ENCODE measurements around the gene ERI3.
A peak's percentile ranks its signal among the peaks of the same experiment; 100 is the strongest.

Gene ERI3

DNA sequence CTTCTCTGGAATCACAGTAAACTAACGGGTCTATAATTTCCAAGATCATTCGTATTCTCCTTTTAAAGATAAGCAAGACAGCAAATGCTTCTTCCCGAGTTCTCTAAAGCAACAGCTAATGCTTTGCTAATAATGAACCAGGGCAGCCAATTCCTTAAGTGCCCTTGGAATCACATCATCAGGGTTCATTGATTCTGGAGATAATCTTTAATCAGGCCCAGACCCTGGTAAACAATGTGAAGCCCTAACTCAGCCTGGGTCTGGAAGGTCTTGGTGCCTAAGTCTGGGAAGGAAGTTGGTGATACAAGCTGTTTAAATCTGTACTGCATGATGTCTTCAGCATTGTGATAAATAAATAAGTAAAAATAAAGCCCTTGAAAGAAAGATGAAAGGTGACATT, 18.4 kb downstream of the ERI3 start:
- TF ChIP-seq GATA2 (IDR thresholded peaks at IDR 0.05; ENCODE audit: low read depth, low read length) = no peak
- no peak for TF ChIP-seq GATA3 (IDR thresholded peaks at IDR 0.05; ENCODE audit: low read depth, low read length)

DNA sequence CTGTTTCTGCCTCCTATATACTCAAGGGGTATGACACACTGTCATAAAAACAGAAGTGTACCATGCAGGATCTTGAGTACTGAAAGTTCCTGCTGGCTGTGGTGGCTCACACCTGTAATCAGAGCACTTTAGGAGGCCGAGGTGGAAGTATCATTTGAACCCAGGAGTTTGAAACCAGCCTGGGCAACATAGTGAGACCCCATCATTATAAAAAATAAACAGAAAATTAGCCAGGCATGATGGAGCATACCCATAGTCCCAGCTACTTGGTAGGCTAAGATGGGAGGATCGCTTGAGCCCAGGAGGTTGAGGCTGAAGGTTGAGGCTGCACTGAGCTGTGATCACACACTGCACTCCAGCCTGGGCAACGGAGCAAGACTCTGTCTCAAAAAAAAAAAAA, 20.1 kb downstream of the ERI3 start:
- TF ChIP-seq GATA3 (IDR thresholded peaks at IDR 0.05; ENCODE audit: low read depth, low read length) = no peak
- no peak for TF ChIP-seq GATA2 (IDR thresholded peaks at IDR 0.05; ENCODE audit: low read depth, low read length)

DNA sequence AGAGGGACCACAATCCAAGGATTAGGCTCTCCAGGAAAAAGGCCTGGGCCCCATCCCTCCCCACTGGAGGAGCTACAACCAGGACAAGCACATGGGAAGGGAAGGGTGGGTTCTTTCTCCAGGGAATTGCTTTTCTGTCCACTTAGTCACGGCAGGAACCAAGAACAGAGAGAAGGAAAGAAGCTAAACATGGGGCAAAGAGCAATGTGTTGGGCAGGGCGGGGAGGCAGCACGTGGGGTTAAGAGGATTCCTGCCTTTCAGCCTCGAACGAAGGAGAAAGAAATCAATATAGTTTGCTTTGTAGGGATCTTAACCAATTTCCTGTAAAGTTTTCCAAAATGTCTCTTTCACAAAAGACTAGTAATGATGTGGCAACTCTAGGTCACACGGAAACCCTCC, 21.7 kb downstream of the ERI3 start:
- TF ChIP-seq GATA3 (IDR thresholded peaks at IDR 0.05; ENCODE audit: low read depth, low read length) (no peak), GATA2 (IDR thresholded peaks at IDR 0.05; ENCODE audit: low read depth, low read length) (no peak)

DNA sequence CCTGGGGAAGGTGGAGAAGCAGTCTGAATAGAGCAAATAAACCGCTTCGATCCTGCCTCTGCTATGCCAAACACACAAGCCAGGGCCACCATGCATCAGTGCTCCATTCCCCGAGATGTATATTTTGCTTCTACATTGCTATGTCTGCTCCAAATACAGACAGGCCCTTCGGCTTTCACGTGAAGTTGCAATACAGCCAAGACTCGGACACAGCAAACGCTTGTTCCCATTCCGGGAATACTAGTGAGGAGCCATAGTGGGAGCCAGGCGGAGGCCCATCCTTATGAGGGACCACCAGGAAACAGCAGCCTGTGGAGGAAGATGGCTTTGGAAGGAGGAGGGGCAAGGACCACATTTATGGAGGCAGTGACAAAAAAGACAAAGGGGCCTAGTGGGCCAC, 22.6 kb downstream of the ERI3 start:
- TF ChIP-seq GATA3 (IDR thresholded peaks at IDR 0.05; ENCODE audit: low read depth, low read length) (no peak), GATA2 (IDR thresholded peaks at IDR 0.05; ENCODE audit: low read depth, low read length) (no peak)

DNA sequence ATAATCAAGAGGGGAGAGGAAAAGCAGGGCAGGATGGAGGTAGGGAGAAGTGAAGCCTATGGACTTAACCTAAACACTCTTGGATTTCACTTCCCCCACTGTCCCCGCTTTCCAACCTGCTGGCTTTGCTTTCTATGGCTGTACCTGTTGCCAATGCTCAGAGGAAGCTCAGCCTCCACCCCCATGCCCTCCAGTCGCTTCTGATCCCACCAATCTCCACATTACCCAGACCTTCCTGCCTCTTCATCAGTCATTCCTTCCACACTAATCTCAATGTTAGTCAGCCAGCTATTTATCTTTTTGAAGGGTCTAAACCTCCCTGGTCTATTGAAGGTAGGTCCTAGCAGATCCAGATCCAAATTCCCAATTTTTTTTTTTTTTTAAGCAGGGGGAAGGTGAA, 24.1 kb downstream of the ERI3 start:
- no peak for TF ChIP-seq GATA2 (IDR thresholded peaks at IDR 0.05; ENCODE audit: low read depth, low read length)
- no peak for TF ChIP-seq GATA3 (IDR thresholded peaks at IDR 0.05; ENCODE audit: low read depth, low read length)

DNA sequence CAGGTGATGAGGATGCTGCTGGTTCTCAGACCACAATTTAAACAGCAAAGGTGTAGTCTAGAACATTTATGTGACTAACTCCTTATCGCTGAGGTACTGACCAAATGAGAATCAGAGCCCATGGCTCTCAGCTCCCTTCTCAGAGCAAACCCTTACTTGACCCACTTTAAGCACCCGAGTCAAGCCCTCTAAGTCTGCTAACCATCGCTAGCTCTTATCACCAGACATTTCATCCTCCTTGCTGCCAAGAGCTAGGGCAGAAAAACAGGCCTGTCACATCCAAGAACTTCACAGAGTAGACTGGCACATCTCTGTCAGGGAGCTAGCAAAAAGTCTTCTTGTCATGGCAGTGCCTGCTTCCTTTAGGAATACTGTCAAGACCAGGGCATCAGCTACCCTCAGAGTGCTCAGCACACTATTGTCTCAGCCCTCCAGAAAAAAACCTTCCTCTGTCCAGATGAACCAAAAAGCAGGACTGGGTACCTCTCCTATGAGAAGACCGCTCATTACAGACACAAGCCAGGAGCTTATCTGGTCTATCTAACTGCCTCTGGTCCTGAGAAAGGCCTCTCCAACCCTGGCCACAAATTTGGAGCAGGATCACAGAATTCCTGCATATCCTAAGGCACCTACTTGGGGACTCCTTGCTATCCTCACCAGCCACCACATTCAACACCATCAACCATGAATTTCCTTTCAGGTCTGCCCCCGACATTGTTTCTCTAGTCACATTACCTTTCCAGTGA, 26.2 kb downstream of the ERI3 start:
- no peak for TF ChIP-seq GATA3 (IDR thresholded peaks at IDR 0.05; ENCODE audit: low read depth, low read length)
- TF ChIP-seq GATA2 (IDR thresholded peaks at IDR 0.05; ENCODE audit: low read depth, low read length) = peak; percentile 46

DNA sequence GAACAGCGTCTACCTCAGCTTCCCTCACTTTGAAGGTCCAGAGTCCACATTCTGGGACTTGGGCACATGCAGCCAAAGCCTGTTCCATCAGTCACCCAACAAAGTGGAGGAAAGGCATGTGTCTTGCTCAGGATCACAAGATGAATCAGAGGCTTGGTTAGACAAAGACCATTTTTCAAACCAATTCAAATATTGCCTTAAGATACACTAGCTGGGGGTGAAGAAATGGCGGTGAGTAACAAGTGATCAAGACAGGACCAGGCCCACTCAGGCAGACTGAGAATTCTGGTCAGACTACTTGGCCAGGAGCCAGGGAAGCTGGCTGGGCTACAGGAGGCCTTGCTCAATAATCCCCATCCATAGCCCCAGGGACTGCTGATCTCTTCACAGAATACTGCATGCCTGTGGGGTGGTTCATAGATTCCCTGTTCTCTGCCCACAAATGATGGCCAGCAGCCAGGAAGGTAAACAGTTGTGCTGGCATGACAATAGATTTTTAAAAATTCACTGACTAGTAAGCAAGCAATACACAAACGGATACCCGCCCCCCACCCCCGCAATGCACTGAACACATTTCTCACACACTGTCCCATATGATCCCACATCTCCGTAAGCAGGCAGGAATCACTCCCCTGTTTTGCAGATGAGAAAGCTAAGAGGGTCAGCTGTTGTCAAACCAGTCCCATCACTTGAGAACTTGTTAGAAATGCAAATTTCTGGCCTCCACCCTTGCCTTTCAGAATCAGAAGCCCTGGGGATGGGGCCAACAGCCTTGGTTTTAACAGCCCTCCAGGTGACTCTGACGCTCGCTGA, 27.2 kb downstream of the ERI3 start:
- TF ChIP-seq GATA2 (IDR thresholded peaks at IDR 0.05; ENCODE audit: low read depth, low read length) (0 out of 2 replicates have a peak, but pooled peaks have one; percentile 9), GATA3 (IDR thresholded peaks at IDR 0.05; ENCODE audit: low read depth, low read length) (no peak)

DNA sequence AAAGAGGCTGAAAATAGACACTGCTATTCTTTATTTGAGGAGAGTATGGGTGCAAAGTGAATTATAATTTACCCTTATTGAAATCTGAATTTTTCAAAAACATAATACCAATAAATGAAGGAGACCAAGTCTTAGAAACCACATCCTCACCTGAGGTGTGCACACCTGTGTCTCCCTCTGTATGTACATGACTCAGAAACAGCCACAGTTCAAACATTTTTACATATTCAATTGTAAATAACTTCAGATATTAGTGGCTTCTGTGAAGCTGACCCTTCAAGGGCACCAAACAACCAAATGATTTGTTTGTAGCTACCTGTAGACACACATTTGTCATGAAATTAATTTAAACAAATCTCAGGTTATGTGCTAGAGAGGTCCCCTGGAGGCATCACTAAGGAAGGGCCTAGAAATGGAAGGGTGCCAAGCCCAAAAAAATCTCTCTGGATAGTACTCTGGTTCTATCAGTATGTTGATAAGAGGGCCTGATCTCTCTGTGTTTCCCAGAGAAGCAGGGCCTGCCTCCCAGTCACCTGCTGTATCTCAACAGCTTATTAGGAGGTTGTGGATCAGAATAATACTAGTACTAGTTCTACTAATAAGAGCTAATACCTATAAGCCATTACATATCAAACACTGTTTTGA, 28.1 kb downstream of the ERI3 start:
- TF ChIP-seq GATA2 (IDR thresholded peaks at IDR 0.05; ENCODE audit: low read depth, low read length) = 0 out of 2 replicates have a peak, but pooled peaks have one; percentile 10
- TF ChIP-seq GATA3 (IDR thresholded peaks at IDR 0.05; ENCODE audit: low read depth, low read length) = no peak

DNA sequence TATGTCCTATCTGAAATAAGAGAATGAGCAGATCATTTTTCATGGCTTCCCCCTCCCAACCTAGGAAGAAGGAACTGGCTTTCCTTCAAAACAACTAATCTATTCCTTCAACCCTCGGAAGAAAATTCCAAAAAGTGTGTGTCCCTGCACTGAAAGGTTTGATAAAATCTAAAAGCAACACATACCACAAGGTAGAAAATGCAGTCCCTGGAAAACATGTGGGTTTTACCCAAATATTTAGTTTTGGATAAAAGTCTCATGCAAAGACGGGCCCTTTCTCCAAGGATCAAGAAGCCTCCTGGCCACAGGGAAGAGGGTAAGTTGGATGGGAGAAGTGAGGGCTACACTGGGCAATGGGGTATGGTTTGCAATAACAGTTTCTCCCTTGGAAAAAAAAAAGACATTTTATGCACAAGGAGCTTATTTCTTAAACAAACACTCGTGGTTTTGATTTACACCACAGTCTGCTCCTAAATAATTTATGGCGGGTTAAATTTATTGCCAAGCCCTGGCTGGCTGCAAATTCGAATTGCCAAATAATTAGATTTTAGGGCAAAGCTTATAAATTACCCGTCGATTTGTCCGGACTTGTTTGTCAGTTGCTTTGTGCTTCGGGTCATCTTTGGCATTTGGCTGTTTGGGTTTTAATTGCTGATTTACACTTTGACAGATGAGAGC, 28.9 kb downstream of the ERI3 start:
- TF ChIP-seq GATA2 (IDR thresholded peaks at IDR 0.05; ENCODE audit: low read depth, low read length) (no peak), GATA3 (IDR thresholded peaks at IDR 0.05; ENCODE audit: low read depth, low read length) (no peak)

DNA sequence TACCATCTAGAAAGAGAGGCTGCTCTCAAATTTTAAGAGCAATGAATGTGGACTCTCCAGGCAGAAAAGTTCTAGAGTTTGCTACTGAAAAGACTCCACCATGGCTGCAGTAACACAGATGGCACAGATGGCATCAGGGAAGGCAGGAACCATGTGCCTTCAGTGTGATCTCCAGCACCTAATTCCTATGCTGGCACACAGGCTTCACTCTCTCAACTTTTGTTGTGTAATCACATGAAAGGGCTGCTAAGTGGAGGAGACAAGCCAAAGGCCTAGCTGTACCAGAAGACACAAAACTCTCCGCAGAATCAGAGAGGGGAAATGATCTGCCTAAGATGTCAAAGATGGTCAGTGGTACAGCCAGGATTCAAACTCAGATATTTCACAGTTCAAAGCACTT, 31.1 kb downstream of the ERI3 start:
- TF ChIP-seq GATA2 (IDR thresholded peaks at IDR 0.05; ENCODE audit: low read depth, low read length) (no peak), GATA3 (IDR thresholded peaks at IDR 0.05; ENCODE audit: low read depth, low read length) (no peak)

DNA sequence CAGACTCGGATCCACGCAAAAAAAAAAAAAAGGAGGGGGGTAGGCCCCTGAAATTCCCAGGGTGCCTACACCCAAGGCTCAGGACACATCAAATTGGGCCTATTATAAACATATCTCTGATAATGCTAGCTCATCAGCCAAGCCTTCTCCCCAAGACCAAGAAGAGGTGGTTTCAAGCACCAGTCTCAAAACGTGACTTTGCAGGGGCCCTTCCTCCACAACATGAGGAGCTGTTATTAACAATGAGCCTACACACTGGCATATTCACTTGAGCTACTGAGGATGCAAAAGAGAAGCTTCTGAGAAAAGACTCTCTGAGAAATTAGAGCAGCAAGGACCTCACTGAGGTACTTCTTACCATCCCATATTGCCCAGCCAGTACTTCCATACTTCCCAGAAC, 32.7 kb downstream of the ERI3 start:
- no peak for TF ChIP-seq GATA2 (IDR thresholded peaks at IDR 0.05; ENCODE audit: low read depth, low read length)
- TF ChIP-seq GATA3 (IDR thresholded peaks at IDR 0.05; ENCODE audit: low read depth, low read length) = no peak

DNA sequence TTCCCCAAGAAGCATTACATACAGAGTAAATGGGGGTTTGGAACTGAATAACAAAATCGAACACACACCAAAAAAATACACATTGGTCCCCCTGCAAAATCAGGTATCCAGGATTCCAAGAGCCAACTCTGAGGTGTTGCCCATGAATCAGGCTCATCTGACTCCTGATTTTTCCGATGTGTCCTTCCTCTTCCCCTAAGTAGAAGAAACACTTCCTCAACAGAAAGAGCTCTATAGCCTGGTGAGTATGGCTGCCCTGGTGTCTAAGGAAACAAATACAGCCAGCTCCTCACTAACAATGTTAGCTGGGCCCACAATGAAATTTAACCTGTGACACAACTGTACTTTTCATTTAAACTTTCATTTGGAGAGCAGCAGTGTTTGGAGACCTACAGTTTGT, 33.6 kb downstream of the ERI3 start:
- no peak for TF ChIP-seq GATA3 (IDR thresholded peaks at IDR 0.05; ENCODE audit: low read depth, low read length)
- no peak for TF ChIP-seq GATA2 (IDR thresholded peaks at IDR 0.05; ENCODE audit: low read depth, low read length)

DNA sequence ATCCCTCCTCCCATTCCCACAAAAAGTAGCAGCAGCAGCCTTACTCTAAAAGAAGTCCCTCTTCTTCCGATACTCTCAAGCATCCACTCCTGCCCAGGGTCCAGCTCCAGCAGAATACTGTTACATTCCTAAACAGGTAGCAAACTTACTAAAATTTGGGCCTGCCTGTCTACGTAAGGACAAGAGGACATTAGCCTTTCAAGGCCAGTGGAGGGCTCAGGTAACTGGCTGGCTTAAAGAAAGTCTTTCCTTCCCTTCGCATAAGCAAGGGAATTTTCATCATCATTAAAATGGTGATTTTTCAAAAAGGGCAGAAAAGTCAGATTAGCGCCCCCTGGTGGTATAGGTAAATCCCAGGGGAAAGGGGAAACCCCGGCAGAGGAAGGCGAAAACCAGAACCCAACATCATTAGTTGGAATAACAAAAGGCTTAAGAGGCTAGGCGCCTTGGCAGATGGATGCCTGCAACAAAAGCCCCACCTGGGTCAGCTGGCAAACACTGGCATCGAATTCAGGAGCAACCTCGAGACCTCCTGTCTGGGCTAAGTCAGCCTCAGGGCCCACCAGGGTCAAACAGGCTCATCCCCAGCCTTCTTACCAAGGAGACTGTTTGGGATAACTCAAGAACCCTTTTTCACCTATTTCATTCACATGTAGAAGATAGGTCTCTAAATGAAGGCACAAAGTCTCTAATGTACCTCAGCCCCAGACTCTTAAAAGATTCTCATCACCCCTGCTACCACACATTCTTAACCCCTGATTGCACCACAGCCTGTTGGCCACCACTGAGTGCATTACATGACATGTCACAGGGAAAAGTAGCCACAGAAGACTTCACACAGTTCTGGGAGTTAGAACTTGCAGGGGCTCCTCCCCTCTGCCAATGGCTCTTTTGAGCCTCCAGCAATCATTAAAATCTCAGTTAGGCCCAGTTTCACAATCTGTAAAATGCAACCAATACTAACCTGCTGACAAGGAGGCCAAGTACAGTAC, 36.7 kb downstream of the ERI3 start:
- TF ChIP-seq GATA3 (IDR thresholded peaks at IDR 0.05; ENCODE audit: low read depth, low read length) = no peak
- TF ChIP-seq GATA2 (IDR thresholded peaks at IDR 0.05; ENCODE audit: low read depth, low read length) = no peak

Measured in SH-SY5Y (cell line).